HepG2 (cell line): ENCODE data around the gene ETFA. TPM values are rescaled to one million over a fixed set of nuclear protein-coding genes. Genes with fewer than 3 reads are reported as not detected.

Experiments used
- ATAC-seq: fragments of 200-7000 bp; cut with Tn5 transposase; 3 replicates; pipeline ENCODE4 v1.9.1; 2020; ENCODE audit warnings: mild to moderate bottlenecking, moderate library complexity
- BruUV-seq: library from RNA; stranded (reverse); fragments of 400-500 nt; replicated peaks from 2 replicates; lab custom pipeline; 2021; lab: Mats Ljungman, UMichigan
- CTCF ChIA-PET: fragments of 300-600 bp; formaldehyde crosslinking; extraction: SDS; loops from one replicate; lab custom pipeline; 2021; ENCODE audit warnings: low total read pairs, inconsistent platforms, low intra/inter-chr PET ratio; lab: Yijun Ruan, JAX
- POLR2A ChIA-PET: fragments of 350-600 bp; sonication (Branson Sonifier 250); formaldehyde crosslinking; loops from one replicate; lab custom pipeline; 2020; ENCODE audit warnings: antibody characterized with exemption, inconsistent platforms; lab: Yijun Ruan, JAX
- DNase-seq: peaks from one replicate; pipeline ENCODE4 v3.0.0-alpha.2; 2015; ENCODE audit warnings: low spot score
- FAIRE-seq: peaks from 3 replicates; lab custom pipeline; 2011; peaks lifted over from hg19 to GRCh38; lab: Jason Lieb, UNC
- H2AFZ ChIP-seq: one replicate; pipeline ENCODE4 v1.6.1; 2011; ENCODE audit warnings: low read length, inconsistent platforms
- H3K27ac ChIP-seq: fragments of 300-600 bp; 3 replicates; pipeline ENCODE4 v1.8.0; 2011; ENCODE audit warnings: mixed run types, mild to moderate bottlenecking, mixed read lengths, low read length, inconsistent platforms; ENCODE audit not compliant: insufficient read depth; ENCODE audit errors: extremely low read length
- H3K27me3 ChIP-seq, 2 experiments: fragments of 200-600 bp in 1 of 2; 2 replicates in 1 of 2; 3 replicates in 1 of 2; pipeline versions ENCODE4 v1.6.0 to v1.8.0; 2011; ENCODE audit warnings: low read length in 2 of 2, mild to moderate bottlenecking in 2 of 2, moderate library complexity in 2 of 2, inconsistent platforms in 1 of 2; ENCODE audit not compliant: insufficient read depth in 2 of 2, control insufficient read depth in 1 of 2
- H3K36me3 ChIP-seq, 2 experiments: fragments of 200-600 bp in 1 of 2; replicated peaks in 1 of 2; 2 replicates in 1 of 2; 3 replicates in 1 of 2; pipeline versions ENCODE4 v1.5.1 to v1.8.0; 2011; ENCODE audit warnings: low read length in 2 of 2, inconsistent platforms in 1 of 2; ENCODE audit not compliant: insufficient read depth in 2 of 2, control insufficient read depth in 1 of 2
- H3K4me1 ChIP-seq: 2 replicates; pipeline ENCODE4 v1.5.1; 2012; ENCODE audit warnings: low read length, inconsistent platforms; ENCODE audit not compliant: insufficient read depth
- H3K4me2 ChIP-seq: 2 replicates; pipeline ENCODE4 v1.6.0; 2011; ENCODE audit warnings: low read depth, low read length, inconsistent platforms
- H3K4me3 ChIP-seq, 3 experiments: fragments of 200-600 bp in 1 of 3; sonication (generic), shearing (Covaris generic) in 1 of 3; replicated peaks in 1 of 3; 2 replicates each; pipeline ENCODE4 v1.5.1; 2011 to 2016; ENCODE audit warnings: low read length in 3 of 3, inconsistent platforms in 2 of 3, low read depth in 2 of 3, mild to moderate bottlenecking in 2 of 3, control low read depth in 1 of 3, mixed read lengths in 1 of 3; ENCODE audit not compliant: insufficient read depth in 1 of 3
- H3K79me2 ChIP-seq: one replicate; pipeline ENCODE4 v1.6.1; 2011; ENCODE audit warnings: low read length, inconsistent platforms; ENCODE audit not compliant: insufficient read depth
- H3K9ac ChIP-seq: 2 replicates; pipeline ENCODE4 v1.6.0; 2011; ENCODE audit warnings: mild to moderate bottlenecking, low read depth, low read length, inconsistent platforms; ENCODE audit not compliant: insufficient read depth
- H3K9me3 ChIP-seq: 2 replicates; pipeline ENCODE4 v1.5.1; 2012; ENCODE audit warnings: mild to moderate bottlenecking, low read length
- H4K20me1 ChIP-seq: 2 replicates; pipeline ENCODE4 v1.6.0; 2011; ENCODE audit warnings: inconsistent platforms, mild to moderate bottlenecking, low read length, moderate library complexity; ENCODE audit not compliant: insufficient read depth
- SNRNP70 ChIP-seq: fragments of 200-400 bp; formaldehyde crosslinking; IDR thresholded peaks from 2 replicates; pipeline ENCODE4 v1.6.1; 2017; ENCODE audit warnings: mild to moderate bottlenecking, low read depth, low read length, moderate library complexity
- ZFP37 ChIP-seq: sonication (generic); formaldehyde crosslinking; IDR thresholded peaks from 2 replicates; pipeline ENCODE4 v1.4.0; 2020; ENCODE audit warnings: missing genetic modification reagents, borderline replicate concordance
- ZNF230 ChIP-seq: sonication (generic); formaldehyde crosslinking; IDR thresholded peaks from 2 replicates; pipeline ENCODE4 v1.4.0; 2020; ENCODE audit warnings: mild to moderate bottlenecking, missing genetic modification reagents
- ZNF513 ChIP-seq: sonication (generic); formaldehyde crosslinking; conservative IDR thresholded peaks from 2 replicates; pipeline ENCODE4 v1.5.0; 2020; ENCODE audit warnings: missing genetic modification reagents
- ZSCAN9 ChIP-seq: IDR thresholded peaks from 2 replicates; pipeline ENCODE4 v1.6.1; 2016; ENCODE audit warnings: borderline replicate concordance
- WGBS: methylation state at CpG from one replicate; pipeline ENCODE4 v1.1.6; 2017; ENCODE audit warnings: low lambda C conversion rate; 5-methylcytosine and 5-hydroxymethylcytosine counted together
- in situ Hi-C: cut with HindIII; loops from 2 replicates; pipeline ENCODE4 v1.10.0; 2017; ENCODE audit warnings: low pct_unique_long_range_greater_than_20kb; ENCODE audit not compliant: extremely low pct_ligation_motif_present
- intact Hi-C: fragments of 100-400 bp; cut with micrococcal nuclease; formaldehyde crosslinking; loops from one replicate; pipeline ENCODE4 v1.10.0; 2022; ENCODE audit not compliant: unreplicated experiment
- polyA plus RNA-seq, 8 experiments: library from polyadenylated mRNA; depleted of rRNA in 3 of 8; stranded (reverse) in 7 of 8; unstranded in 1 of 8; fragments of >200 nt; fragmentation: Illumina TruSeq in 4 of 8; extraction: Trizol in 4 of 8; gene quantifications; 2 replicates each; pipeline versions ENCODE4 v1.2.1 to v1.2.3, GENCODE V29; 2011 to 2016; ENCODE audit warnings: low read depth in 4 of 8, missing spikeins in 1 of 8, mixed read lengths in 1 of 8; ENCODE audit not compliant: insufficient read depth in 1 of 8
- total RNA-seq, 5 experiments: library from RNA; depleted of rRNA; stranded (reverse); fragments of >200 nt; fragmentation: Illumina TruSeq; extraction: Trizol; gene quantifications; 2 replicates each; pipeline ENCODE4 v1.2.3, GENCODE V29; 2016; ENCODE audit warnings: low read depth in 1 of 5

ETFA gene
- total and polyA plus RNA-seq, 2 of the 13 experiments (the other 11 are each of a cell fraction or from before 2014, with no cell fraction given): 291 to 396 TPM

GRCh38 chr15:76215634-76216033, 95.6 kb downstream of the ETFA start:
- Histone ChIP-seq H3K4me3 (no peak overlapping the region), H3K27me3 (no peaks in the 10 kb centered on the region), H3K4me1 (no peaks in the 10 kb centered on the region), H3K27ac (no peak overlapping the region), H3K9ac (no peak overlapping the region), H3K9me3 (no peaks in the 10 kb centered on the region), H3K4me2 (no peak overlapping the region), H4K20me1 (0 out of 2 replicates have a peak, but pooled peaks cover 4% of the 10 kb centered on the region), H3K79me2 (no peaks in the 10 kb centered on the region), H2AFZ (no peak overlapping the region), H3K36me3 (peaks cover 40 to 61% of the 10 kb centered on the region in 2 experiments)
- in situ Hi-C loops: no loop called here
- DNase-seq (no peak), ATAC-seq (no peak), FAIRE-seq (no peak)
- no TSS peak for BruUV-seq
- WGBS: 90% methylated on average over 1 of the region's 1 CpG
- POLR2A ChIA-PET: no interaction called here
- intact Hi-C loops: no loop called here
- TF ChIP-seq SNRNP70 (no peak), ZNF513 (no peak)
- CTCF ChIA-PET: no interaction called here

- in situ Hi-C loops (no loop called here), intact Hi-C loops (no loop called here)
- no TSS peak for BruUV-seq
- no peak overlapping the region for H3K4me2 ChIP-seq
- no peak for DNase-seq
- no peaks in the 10 kb centered on the region for H4K20me1 ChIP-seq
- 96% methylated on average over 3 of the region's 3 CpGs for WGBS
- no peak overlapping the region for H2AFZ ChIP-seq
- H3K4me3 ChIP-seq: no peak overlapping the region
- H3K9me3 ChIP-seq: no peaks in the 10 kb centered on the region
- H3K36me3 ChIP-seq: peaks cover 34 to 62% of the 10 kb centered on the region in 2 experiments
- no peak for FAIRE-seq
- H3K27ac ChIP-seq: no peak overlapping the region
- ChIA-PET CTCF (no interaction called here), POLR2A (no interaction called here)
- no peak for ATAC-seq
- H3K27me3 ChIP-seq: no peaks in the 10 kb centered on the region
- no peaks in the 10 kb centered on the region for H3K79me2 ChIP-seq
- 0 out of 2 replicates have a peak, but pooled peaks cover 8% of the 10 kb centered on the region for H3K4me1 ChIP-seq
- H3K9ac ChIP-seq: no peak overlapping the region
- TF ChIP-seq ZNF230 (CRISPR knock-in tag) (no peak), ZFP37 (CRISPR knock-in tag) (no peak), ZSCAN9 (no peak)
- TF ChIP-seq, all 625 proteins: peak for 0
Observed at GRCh38 chr15:76209942-76210341, 101.3 kb downstream of the ETFA start.
